Smooth muscle cell (in vitro differentiated cells): Measurements from ENCODE around the gene PMEPA1. TPM values are rescaled to one million over a fixed set of nuclear protein-coding genes. Genes with fewer than 3 reads are reported as not detected.
A peak's percentile ranks its signal among the peaks of the same experiment; 100 is the strongest.

Source experiments
- DNase-seq: peaks from one replicate; lab custom pipeline; 2025; ENCODE audit not compliant: unreplicated experiment; lab: John Stamatoyannopoulos, UW
- H2AFZ ChIP-seq: fragments of 200-600 bp; sonication (generic); 2 replicates; pipeline ENCODE4 v1.6.0; 2016; ENCODE audit warnings: antibody characterized with exemption, low read depth, mild to moderate bottlenecking
- H3F3A ChIP-seq: fragments of 200-600 bp; sonication (generic); 2 replicates; pipeline ENCODE4 v1.6.0; 2017; ENCODE audit warnings: antibody characterized with exemption, low read depth
- H3K27ac ChIP-seq: fragments of 200-600 bp; sonication (generic); 2 replicates; pipeline ENCODE4 v1.5.1; 2016; ENCODE audit warnings: low read depth, mild to moderate bottlenecking
- H3K27me3 ChIP-seq: fragments of 200-600 bp; sonication (generic); 2 replicates; pipeline ENCODE4 v1.6.1; 2016; ENCODE audit warnings: low read depth, mild to moderate bottlenecking
- H3K36me3 ChIP-seq: fragments of 200-600 bp; sonication (generic); 2 replicates; pipeline ENCODE4 v1.5.1; 2016; ENCODE audit warnings: low read depth
- H3K4me1 ChIP-seq: fragments of 200-600 bp; sonication (generic); 2 replicates; pipeline ENCODE4 v1.5.1; 2016; ENCODE audit warnings: low read depth
- H3K4me2 ChIP-seq: fragments of 200-600 bp; sonication (generic); 2 replicates; pipeline ENCODE4 v1.6.0; 2016; ENCODE audit warnings: mild to moderate bottlenecking
- H3K4me3 ChIP-seq: fragments of 200-600 bp; sonication (generic); 2 replicates; pipeline ENCODE4 v1.5.1; 2016; ENCODE audit warnings: mild to moderate bottlenecking
- H3K79me2 ChIP-seq: fragments of 200-600 bp; sonication (generic); 2 replicates; pipeline ENCODE4 v1.6.0; 2016; ENCODE audit warnings: low read depth, mild to moderate bottlenecking
- H3K9ac ChIP-seq: fragments of 200-600 bp; sonication (generic); 2 replicates; pipeline ENCODE4 v1.6.0; 2016; ENCODE audit warnings: low read depth
- H3K9me3 ChIP-seq: fragments of 200-600 bp; sonication (generic); replicated peaks from 2 replicates; pipeline ENCODE4 v1.5.1; 2016; ENCODE audit warnings: low read depth
- H4K20me1 ChIP-seq: fragments of 200-600 bp; sonication (generic); 2 replicates; pipeline ENCODE4 v1.6.0; 2016; ENCODE audit warnings: low read depth
- CTCF ChIP-seq: fragments of 200-600 bp; sonication (generic); IDR thresholded peaks from 2 replicates; pipeline ENCODE4 v1.5.1; 2017; ENCODE audit warnings: borderline replicate concordance, mild to moderate bottlenecking, antibody characterized with exemption; ENCODE audit not compliant: insufficient read depth, poor library complexity, severe bottlenecking
- WGBS: methylation state at CpG from one replicate; pipeline ENCODE4 v1.1.7; 2016; ENCODE audit warnings: low lambda C conversion rate; 5-methylcytosine and 5-hydroxymethylcytosine counted together
- polyA plus RNA-seq: library from polyadenylated mRNA; unstranded; fragments of >200 nt; fragmentation: Nextera tagmentation; extraction: Ambion mirVana; gene quantifications from 2 replicates; pipeline ENCODE4 v1.2.1, GENCODE V29; 2016
- total RNA-seq: library from RNA; depleted of rRNA; stranded (reverse); fragments of >200 nt; gene quantifications from 2 replicates; pipeline ENCODE4 v1.2.3, GENCODE V29; 2014

The PMEPA1 gene
- total and polyA plus RNA-seq, 2 experiments from 2014 or later = 37.2 to 81.9 TPM

- WGBS = 51% methylated on average over 12 of the region's 12 CpGs
- Histone ChIP-seq H3K27ac (no peak overlapping the region), H3F3A (peaks cover 3% of the 10 kb centered on the region), H3K4me1 (no peaks in the 10 kb centered on the region), H3K4me2 (no peak overlapping the region), H3K9ac (no peak overlapping the region), H3K36me3 (peaks cover 3% of the 10 kb centered on the region), H4K20me1 (peaks cover 91% of the 10 kb centered on the region), H2AFZ (no peak overlapping the region), H3K9me3 (no peaks in the 10 kb centered on the region), H3K79me2 (no peaks in the 10 kb centered on the region), H3K27me3 (no peaks in the 10 kb centered on the region), H3K4me3 (no peak overlapping the region)
- no peak for DNase-seq
- peak; percentile 86 for TF ChIP-seq CTCF
Observed at GRCh38 chr20:57654363-57654997, 55.3 kb downstream of the PMEPA1 start.

- H3K4me3 ChIP-seq = no peak overlapping the region
- peaks cover 3% of the 10 kb centered on the region for H3F3A ChIP-seq
- 82% methylated on average over 5 of the region's 5 CpGs for WGBS
- H3K9ac ChIP-seq = no peak overlapping the region
- H4K20me1 ChIP-seq = peaks cover 89% of the 10 kb centered on the region
- H3K9me3 ChIP-seq = no peaks in the 10 kb centered on the region
- no peak overlapping the region for H2AFZ ChIP-seq
- H3K27me3 ChIP-seq = no peaks in the 10 kb centered on the region
- peaks cover 3% of the 10 kb centered on the region for H3K36me3 ChIP-seq
- no peak for DNase-seq
- no peaks in the 10 kb centered on the region for H3K79me2 ChIP-seq
- TF ChIP-seq CTCF = no peak
- no peak overlapping the region for H3K4me2 ChIP-seq
- H3K27ac ChIP-seq = no peak overlapping the region
- H3K4me1 ChIP-seq = no peaks in the 10 kb centered on the region
Observed at GRCh38 chr20:57653910-57654309, 55.9 kb downstream of the PMEPA1 start.

- H3K27me3 ChIP-seq = no peaks in the 10 kb centered on the region
- no peaks in the 10 kb centered on the region for H3K4me1 ChIP-seq
- no peaks in the 10 kb centered on the region for H3K79me2 ChIP-seq
- TF ChIP-seq CTCF = no peak
- no peak overlapping the region for H3K4me2 ChIP-seq
- no peak overlapping the region for H3K4me3 ChIP-seq
- H3F3A ChIP-seq = peaks cover 3% of the 10 kb centered on the region
- peaks cover 3% of the 10 kb centered on the region for H3K36me3 ChIP-seq
- no peak overlapping the region for H2AFZ ChIP-seq
- 94% methylated on average over 8 of the region's 8 CpGs for WGBS
- no peak overlapping the region for H3K27ac ChIP-seq
- H4K20me1 ChIP-seq = peaks cover 85% of the 10 kb centered on the region
- H3K9ac ChIP-seq = no peak overlapping the region
- H3K9me3 ChIP-seq = no peaks in the 10 kb centered on the region
- DNase-seq = no peak
Observed at GRCh38 chr20:57653546-57653900, 56.3 kb downstream of the PMEPA1 start.
